PC-3 (cell line): ENCODE results near the gene CNST.

ENCODE experiments used
- EZH2 ChIP-seq: fragments of 300-600 bp; sonication (generic); IDR thresholded peaks from one replicate; pipeline ENCODE4 v1.6.1; 2017; ENCODE audit warnings: antibody characterized with exemption, mild to moderate bottlenecking, low read length; ENCODE audit not compliant: unreplicated experiment
- EZH2phosphoT487 ChIP-seq: fragments of 300-600 bp; sonication (generic); IDR thresholded peaks from 2 replicates; pipeline ENCODE4 v1.6.1; 2018; ENCODE audit warnings: mild to moderate bottlenecking, antibody characterized with exemption, low read length, borderline replicate concordance

DNA sequence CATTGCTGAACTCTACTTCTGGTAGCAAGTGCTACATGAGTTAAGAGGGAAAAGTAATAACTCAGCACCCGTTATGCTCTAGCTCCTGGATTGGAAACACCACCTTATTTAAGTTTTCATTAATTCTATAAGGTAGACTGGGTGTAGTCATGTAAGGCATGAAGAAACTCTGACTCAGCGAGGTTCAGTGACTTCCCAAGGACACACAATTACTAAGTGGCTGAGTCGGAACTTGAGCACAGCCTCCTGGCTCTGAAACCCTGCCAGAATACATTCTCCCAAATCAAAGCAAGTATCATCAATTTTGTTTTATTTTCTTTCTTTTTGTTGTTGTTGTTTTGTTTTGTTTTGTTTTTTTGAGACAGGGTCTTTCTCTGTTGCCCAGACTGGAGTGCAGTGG, 128.9 kb downstream of the CNST start:
- TF ChIP-seq EZH2phosphoT487 (no peak), EZH2 (no peak)
